ENCODE measurements around the gene TPGS1.

GRCh38 chr19:519449-519865 is 12.2 kb downstream of the TPGS1 start:
- TF ChIP-seq, protein P1, sequence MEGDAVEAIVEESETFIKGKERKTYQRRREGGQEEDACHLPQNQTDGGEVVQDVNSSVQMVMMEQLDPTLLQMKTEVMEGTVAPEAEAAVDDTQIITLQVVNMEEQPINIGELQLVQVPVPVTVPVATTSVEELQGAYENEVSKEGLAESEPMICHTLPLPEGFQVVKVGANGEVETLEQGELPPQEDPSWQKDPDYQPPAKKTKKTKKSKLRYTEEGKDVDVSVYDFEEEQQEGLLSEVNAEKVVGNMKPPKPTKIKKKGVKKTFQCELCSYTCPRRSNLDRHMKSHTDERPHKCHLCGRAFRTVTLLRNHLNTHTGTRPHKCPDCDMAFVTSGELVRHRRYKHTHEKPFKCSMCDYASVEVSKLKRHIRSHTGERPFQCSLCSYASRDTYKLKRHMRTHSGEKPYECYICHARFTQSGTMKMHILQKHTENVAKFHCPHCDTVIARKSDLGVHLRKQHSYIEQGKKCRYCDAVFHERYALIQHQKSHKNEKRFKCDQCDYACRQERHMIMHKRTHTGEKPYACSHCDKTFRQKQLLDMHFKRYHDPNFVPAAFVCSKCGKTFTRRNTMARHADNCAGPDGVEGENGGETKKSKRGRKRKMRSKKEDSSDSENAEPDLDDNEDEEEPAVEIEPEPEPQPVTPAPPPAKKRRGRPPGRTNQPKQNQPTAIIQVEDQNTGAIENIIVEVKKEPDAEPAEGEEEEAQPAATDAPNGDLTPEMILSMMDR (IDR thresholded peaks at IDR 0.05), result no peak
- TF ChIP-seq EP300 (IDR thresholded peaks at IDR 0.05), result no peak
- no peak for TF ChIP-seq POLR2AphosphoS5 (IDR thresholded peaks at IDR 0.05)
